ENCODE results near the gene ANKRD17. TPM values are rescaled to one million over a fixed set of nuclear protein-coding genes. Genes with fewer than 3 reads are reported as not detected.

Gene ANKRD17
- total and polyA plus RNA-seq, 2 donors (not counting 3 experiments of a cell fraction or from before 2014, with no cell fraction given), result 33.3 to 64.4 TPM

GRCh38 chr4:73275318-73275654 is 16.7 kb upstream of the ANKRD17 start:
- Histone ChIP-seq H3K36me3 (ENCODE audit: control insufficient read depth in 2 of 2, extremely low read depth in 1 of 2, insufficient read depth in 2 of 2, low read length in 2 of 2) (no peaks in the 10 kb centered on the region), H3K9me3 (replicated peaks; ENCODE audit: control insufficient read depth, insufficient read depth, low read length) (no peaks in the 10 kb centered on the region), H3K9ac (replicated peaks; ENCODE audit: extremely low read depth, insufficient read depth, low read length) (no peak overlapping the region), H3K27me3 (ENCODE audit: control insufficient read depth in 2 of 2, insufficient read depth in 2 of 2, low read length in 2 of 2) (no peaks in the 10 kb centered on the region), H3K79me2 (ENCODE audit: control insufficient read depth, insufficient read depth, low read length) (no peaks in the 10 kb centered on the region), H3K9me1 (replicated peaks; ENCODE audit: control insufficient read depth, extremely low read depth, insufficient read depth, low read length) (no peaks in the 10 kb centered on the region), H4K20me1 (replicated peaks; ENCODE audit: control insufficient read depth, extremely low read depth, insufficient read depth, low read length) (no peaks in the 10 kb centered on the region), H3K27ac (ENCODE audit: insufficient read depth, low read depth, low read length) (no peak overlapping the region), H3K4me2 (ENCODE audit: insufficient read depth, low read length) (no peak overlapping the region), H3K4me3 (replicated peaks in 1 of 3; ENCODE audit: insufficient read depth in 1 of 3, low read depth in 1 of 3, low read length in 3 of 3) (no peak overlapping the region), H3K4me1 (ENCODE audit: control insufficient read depth, extremely low read depth, insufficient read depth, low read length) (no peaks in the 10 kb centered on the region), H2AFZ (ENCODE audit: low read depth, low read length) (no peak overlapping the region)
- ChIA-PET POLR2A (no interaction called here), CTCF (no interaction called here)
- dilution Hi-C loops (cut with MboI; ENCODE audit: extremely low pct_ligation_motif_present, low sequenced_read_pairs), result no loop called here
- intact Hi-C loops (cut with micrococcal nuclease), result no loop called here
- no TSS peak for BruUV-seq (replicated peaks)
- DNase-seq (ENCODE audit: low read depth, low spot score) (no peak), FAIRE-seq (no peak)
- TF ChIP-seq POLR2AphosphoS5 (IDR thresholded peaks at IDR 0.05; ENCODE audit: insufficient read depth, low read depth, low read length) (no peak), EZH2 (IDR thresholded peaks at IDR 0.05; ENCODE audit: borderline replicate concordance, low read depth, low read length, severe bottlenecking) (no peak), GATA2 (IDR thresholded peaks at IDR 0.05; ENCODE audit: insufficient read depth, insufficient read length, low read depth, low read length) (no peak), MYC (IDR thresholded peaks at IDR 0.05; ENCODE audit: low read depth, low read length) (no peak), CTCF (IDR thresholded peaks at IDR 0.05; ENCODE audit: extremely low read depth in 1 of 2, insufficient read depth in 1 of 2, low read depth in 1 of 2, low read length in 2 of 2) (no peak), JUN (IDR thresholded peaks at IDR 0.05; ENCODE audit: borderline replicate concordance, insufficient read depth, insufficient read length, low read depth) (no peak), FOS (IDR thresholded peaks at IDR 0.05; ENCODE audit: borderline replicate concordance, insufficient read depth, low read length) (no peak), POLR2A (IDR thresholded peaks at IDR 0.05; ENCODE audit: low read depth, low read length) (no peak)
- TF ChIP-seq, protein P1, sequence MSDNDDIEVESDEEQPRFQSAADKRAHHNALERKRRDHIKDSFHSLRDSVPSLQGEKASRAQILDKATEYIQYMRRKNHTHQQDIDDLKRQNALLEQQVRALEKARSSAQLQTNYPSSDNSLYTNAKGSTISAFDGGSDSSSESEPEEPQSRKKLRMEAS (IDR thresholded peaks at IDR 0.05; ENCODE audit: insufficient read depth, insufficient read length), result no peak
